KOPT-K1 (cell line): ENCODE data around the gene ATP8A2.
"Not testable (repeated sequence)": the region's sequence is repeated elsewhere in the genome, so short reads cannot be mapped to it uniquely, and the experiment has no call there.

ENCODE experiments used
- H3K27ac ChIP-seq: fragments of 200-600 bp; sonication (generic); 2 replicates; pipeline ENCODE4 v1.5.1; 2016; ENCODE audit warnings: antibody characterized with exemption, mild to moderate bottlenecking, low read depth, low read length; ENCODE audit not compliant: poor library complexity, severe bottlenecking
- H3K36me3 ChIP-seq: fragments of 200-600 bp; sonication (generic); 2 replicates; pipeline ENCODE4 v1.5.1; 2017; ENCODE audit warnings: antibody characterized with exemption, mild to moderate bottlenecking, low read length, moderate library complexity; ENCODE audit not compliant: insufficient read depth
- H3K9me3 ChIP-seq: fragments of 200-600 bp; sonication (generic); 2 replicates; pipeline ENCODE4 v1.5.1; 2017; ENCODE audit warnings: antibody characterized with exemption, low read length, mild to moderate bottlenecking; ENCODE audit not compliant: insufficient read depth, poor library complexity, severe bottlenecking

Gene ATP8A2

GRCh38 chr13:25951831-25952230 lies 580.1 kb downstream of the ATP8A2 start:
- no peaks in the 10 kb centered on the region for H3K36me3 ChIP-seq
- peaks cover 7% of the 10 kb centered on the region for H3K9me3 ChIP-seq
- peak overlapping the region; percentile 62 for H3K27ac ChIP-seq

DNA sequence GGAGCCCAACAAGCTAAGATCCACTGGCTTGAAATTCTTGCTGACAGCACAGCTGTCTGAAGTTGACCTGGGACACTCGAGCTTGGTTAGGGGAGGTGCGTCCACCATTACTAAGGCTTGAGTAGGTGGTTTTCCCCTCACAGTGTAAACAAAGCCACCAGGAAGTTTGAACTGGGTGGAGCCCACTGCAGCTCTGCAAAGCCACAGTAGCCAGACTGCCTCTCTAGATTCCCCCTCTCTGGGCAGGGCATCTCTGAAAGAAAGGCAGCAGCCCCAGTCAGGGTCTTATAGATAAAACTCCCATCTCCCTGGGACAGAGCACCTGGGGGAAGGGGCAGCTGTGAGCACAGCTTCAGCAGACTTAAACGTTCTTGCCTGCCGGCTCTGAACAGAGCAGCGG lies 582.3 kb downstream of the ATP8A2 start:
- peak overlapping the region; percentile 62 for H3K27ac ChIP-seq
- not testable (repeated sequence) for H3K36me3 ChIP-seq, H3K9me3 ChIP-seq

DNA sequence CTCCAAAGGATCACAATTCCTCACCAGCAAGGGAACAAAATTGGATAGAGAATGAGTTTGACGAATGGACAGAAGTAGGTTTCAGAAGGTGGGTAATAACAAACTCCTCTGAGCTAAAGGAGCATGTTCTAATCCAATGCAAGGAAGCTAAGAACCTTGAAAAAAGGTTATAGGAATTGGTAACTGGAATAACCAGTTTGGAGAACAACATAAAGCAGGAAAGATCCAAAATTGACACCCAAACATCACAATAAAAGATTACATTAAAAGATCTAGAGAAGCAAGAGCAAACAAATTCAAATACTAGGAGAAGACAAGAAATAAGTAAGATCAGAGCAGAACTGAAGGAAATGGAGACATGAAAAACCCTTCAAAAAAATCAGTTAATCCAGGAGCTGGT lies 583.2 kb downstream of the ATP8A2 start:
- H3K9me3 ChIP-seq, H3K36me3 ChIP-seq: not testable (repeated sequence)
- peak overlapping the region; percentile 62 for H3K27ac ChIP-seq

DNA sequence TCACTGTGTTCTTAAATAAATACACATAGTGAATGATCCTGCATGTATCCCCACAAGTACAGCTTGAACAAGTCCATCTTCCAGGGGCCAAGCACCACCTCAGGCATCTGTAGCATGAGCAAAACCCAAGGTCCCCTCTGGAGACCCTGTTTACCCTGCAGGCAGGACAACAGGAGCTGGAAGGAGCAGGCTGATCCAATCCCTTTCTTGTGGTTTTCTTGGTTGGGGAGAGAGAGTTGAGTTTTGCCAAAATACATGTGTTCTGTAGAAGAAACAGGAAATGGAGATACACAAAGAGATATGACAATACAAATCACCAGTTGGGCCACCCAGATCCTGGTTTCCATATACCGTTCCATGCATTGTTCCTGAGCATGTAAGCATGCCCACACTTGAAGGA lies 587.2 kb downstream of the ATP8A2 start:
- H3K27ac ChIP-seq: peak overlapping the region; percentile 68
- H3K36me3 ChIP-seq: no peaks in the 10 kb centered on the region
- H3K9me3 ChIP-seq: no peaks in the 10 kb centered on the region

DNA sequence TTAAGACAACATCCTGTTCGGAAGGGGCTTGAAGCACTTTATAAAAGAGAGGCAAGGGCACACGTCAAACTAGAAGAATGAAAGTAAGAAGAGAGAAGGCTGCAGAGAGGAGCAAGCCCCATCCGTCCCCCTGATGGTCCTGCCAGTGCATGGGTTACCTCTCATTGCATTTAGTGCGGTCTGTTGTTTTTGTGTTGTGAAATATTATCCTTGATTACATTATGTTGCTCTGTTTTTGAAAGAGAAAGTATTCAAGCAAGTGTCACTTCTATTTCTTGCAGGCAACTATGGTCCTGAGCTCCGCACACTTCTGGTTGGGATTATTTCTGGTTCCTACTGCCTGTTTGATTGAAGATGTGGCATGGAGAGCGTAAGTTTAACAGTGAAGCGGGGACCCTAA lies 589.5 kb downstream of the ATP8A2 start:
- H3K9me3 ChIP-seq: no peaks in the 10 kb centered on the region
- peak overlapping the region; percentile 68 for H3K27ac ChIP-seq
- no peaks in the 10 kb centered on the region for H3K36me3 ChIP-seq

DNA sequence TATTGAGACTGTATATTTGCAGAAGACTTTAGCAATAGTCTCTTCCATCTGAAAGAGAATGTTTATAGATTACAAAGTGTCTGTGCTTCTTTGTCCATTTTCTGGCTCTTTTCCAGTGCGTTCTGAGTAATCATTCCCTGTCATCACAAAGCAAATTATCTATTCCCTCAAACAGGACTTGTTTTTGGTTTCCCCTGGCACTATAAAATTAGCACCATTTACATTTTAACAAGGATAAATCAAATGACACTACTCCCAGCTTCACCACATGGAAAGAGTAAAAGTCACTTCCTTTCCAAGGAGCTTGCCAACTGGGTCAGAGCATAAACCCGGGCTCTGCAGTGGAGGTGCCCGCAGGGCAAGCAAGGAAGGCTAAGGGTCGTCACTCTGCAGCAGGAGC lies 591.9 kb downstream of the ATP8A2 start:
- H3K36me3 ChIP-seq: no peaks in the 10 kb centered on the region
- no peaks in the 10 kb centered on the region for H3K9me3 ChIP-seq
- no peak overlapping the region for H3K27ac ChIP-seq

DNA sequence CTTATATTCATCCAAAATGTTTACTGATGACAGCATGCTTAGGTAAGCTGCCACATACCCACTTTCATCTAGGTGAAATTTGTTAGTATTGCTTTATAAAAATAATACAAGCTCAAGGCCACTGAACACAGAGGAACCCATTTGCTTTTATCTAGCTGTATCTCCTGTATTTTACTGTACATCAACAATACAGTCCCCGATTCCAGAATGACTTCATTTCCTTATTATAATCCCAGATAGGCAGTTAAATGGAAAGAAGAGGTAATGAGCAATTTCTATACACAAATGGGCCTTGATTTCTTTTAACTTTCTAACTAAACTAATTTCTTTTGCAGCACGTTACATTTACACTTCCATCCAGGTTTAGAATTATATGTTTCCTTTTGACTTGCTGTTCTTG lies 593.8 kb downstream of the ATP8A2 start:
- Histone ChIP-seq H3K27ac (no peak overlapping the region), H3K9me3 (no peaks in the 10 kb centered on the region), H3K36me3 (no peaks in the 10 kb centered on the region)

GRCh38 chr13:25966086-25966485 lies 594.3 kb downstream of the ATP8A2 start:
- H3K9me3 ChIP-seq: no peaks in the 10 kb centered on the region
- H3K36me3 ChIP-seq: no peaks in the 10 kb centered on the region
- no peak overlapping the region for H3K27ac ChIP-seq

DNA sequence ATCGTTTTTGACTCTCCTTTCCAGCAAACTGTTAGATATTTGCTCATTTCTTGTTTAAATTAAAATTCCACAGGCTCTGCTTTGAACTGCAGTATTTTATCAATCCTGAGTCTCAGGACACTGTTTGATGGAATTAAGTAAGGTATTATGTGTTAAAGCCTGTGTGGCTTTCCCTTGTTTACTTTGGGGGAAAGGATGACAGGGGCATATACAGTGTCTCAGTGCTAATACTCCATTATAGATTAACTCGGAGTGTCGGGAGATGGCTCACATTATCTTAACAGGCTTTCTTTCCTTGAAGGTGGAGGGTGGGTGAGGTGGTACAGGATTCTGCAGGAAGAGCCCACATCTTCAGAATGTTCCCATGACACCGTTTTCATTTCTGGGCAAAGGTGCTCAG lies 595.4 kb downstream of the ATP8A2 start:
- H3K9me3 ChIP-seq: no peaks in the 10 kb centered on the region
- H3K27ac ChIP-seq: no peak overlapping the region
- no peaks in the 10 kb centered on the region for H3K36me3 ChIP-seq

DNA sequence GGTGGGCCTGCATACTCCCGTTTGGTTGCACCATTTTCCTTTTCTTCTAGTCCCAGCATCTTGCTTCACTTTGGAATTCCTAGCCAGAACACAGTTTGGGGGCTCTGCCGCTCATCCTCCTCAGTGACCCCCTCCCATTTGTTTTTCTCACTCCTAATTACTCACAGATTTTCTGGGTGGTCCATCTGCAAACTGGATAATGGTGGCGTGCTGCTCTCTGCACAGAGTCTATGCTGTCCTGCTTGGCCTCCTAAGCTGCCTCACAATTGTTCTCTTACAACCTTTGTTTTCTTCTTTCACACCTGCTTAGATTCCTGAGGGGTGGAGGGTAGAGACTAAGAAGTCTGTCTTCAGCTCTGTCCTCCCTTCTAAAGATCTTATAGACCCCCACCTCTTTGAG lies 599.3 kb downstream of the ATP8A2 start:
- H3K36me3 ChIP-seq: no peaks in the 10 kb centered on the region
- no peaks in the 10 kb centered on the region for H3K9me3 ChIP-seq
- peak overlapping the region; percentile 99 for H3K27ac ChIP-seq

GRCh38 chr13:25971459-25972145 lies 599.8 kb downstream of the ATP8A2 start:
- H3K9me3 ChIP-seq: no peaks in the 10 kb centered on the region

GRCh38 chr13:25973085-25973484 lies 601.3 kb downstream of the ATP8A2 start:
- Histone ChIP-seq H3K9me3 (no peaks in the 10 kb centered on the region), H3K36me3 (no peaks in the 10 kb centered on the region), H3K27ac (peak overlapping the region; percentile 99)

More at GRCh38 chr13:25971459-25972145, 599.8 kb downstream of the ATP8A2 start:
- Histone ChIP-seq H3K27ac (peak overlapping the region; percentile 99), H3K36me3 (no peaks in the 10 kb centered on the region)

DNA sequence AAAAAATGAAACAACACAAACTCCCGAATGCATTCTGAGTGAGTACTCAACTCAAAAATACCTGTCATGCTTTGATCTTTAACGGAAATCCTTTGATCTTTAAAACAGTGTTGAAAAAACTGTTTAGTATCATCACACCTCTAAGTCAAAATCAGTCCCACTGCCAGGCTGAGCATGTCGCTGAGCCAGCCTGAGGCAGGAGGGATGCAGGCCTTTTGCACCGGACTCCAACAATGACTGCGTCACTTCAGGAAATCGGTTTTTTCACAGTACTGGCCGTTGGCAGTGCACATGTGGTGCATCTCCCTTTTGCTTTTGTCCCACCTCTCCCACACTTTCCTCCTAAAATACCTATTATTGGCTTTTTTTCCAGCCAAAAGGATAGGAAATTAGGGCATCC lies 601.8 kb downstream of the ATP8A2 start:
- Histone ChIP-seq H3K9me3 (no peaks in the 10 kb centered on the region), H3K27ac (peak overlapping the region; percentile 99), H3K36me3 (no peaks in the 10 kb centered on the region)

- Histone ChIP-seq H3K9me3 (no peaks in the 10 kb centered on the region), H3K36me3 (no peaks in the 10 kb centered on the region), H3K27ac (peak overlapping the region; percentile 99)
Measured at GRCh38 chr13:25977216-25977615, 605.4 kb downstream of the ATP8A2 start.

DNA sequence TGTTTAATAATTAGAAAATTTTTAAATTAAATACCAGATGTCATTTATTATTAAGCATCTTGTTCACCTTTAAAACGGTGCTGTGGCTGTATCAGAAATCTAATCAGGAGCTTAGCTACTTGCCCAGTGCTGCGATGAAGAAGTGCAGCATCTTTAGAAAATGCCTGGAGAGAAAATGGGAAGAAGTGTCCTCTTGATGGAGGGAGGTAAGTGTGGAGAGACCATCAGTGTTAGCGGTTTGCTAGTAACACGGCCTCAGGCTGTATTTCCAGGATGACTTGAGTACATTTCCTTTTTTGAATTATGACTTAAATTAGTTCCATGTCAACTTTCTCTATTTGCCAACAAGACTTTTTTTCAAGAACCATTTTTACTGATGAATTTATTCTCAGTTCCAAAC lies 605.9 kb downstream of the ATP8A2 start:
- Histone ChIP-seq H3K27ac (peak overlapping the region; percentile 99), H3K36me3 (no peaks in the 10 kb centered on the region), H3K9me3 (no peaks in the 10 kb centered on the region)

DNA sequence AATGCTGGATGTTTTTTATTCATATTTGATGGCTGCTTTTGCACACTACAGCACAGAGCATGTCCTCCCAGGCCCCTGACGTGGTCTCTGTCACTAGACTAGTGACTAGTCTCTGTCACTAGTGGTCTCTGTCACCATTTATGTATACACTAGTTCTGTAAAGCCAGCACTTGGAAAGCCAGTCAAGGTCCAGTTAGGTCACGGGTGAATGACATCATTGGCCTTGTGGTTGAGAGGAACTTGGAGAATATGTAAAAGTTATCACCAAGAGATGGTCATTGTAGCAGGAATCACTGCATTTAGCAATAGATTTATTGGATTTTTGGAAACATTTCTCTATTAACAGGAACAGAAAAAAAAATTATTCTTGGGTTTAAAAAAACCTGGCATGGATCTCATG lies 607.2 kb downstream of the ATP8A2 start:
- no peaks in the 10 kb centered on the region for H3K9me3 ChIP-seq
- H3K36me3 ChIP-seq: no peaks in the 10 kb centered on the region
- H3K27ac ChIP-seq: no peak overlapping the region
